Cerebellar cortex (tissue), 1 donor: Measurements from ENCODE around the gene OR1J1.

Experiments
- DNase-seq: peaks from one replicate; pipeline ENCODE4 v3.0.0-alpha.2; 2015; ENCODE audit warnings: low spot score

OR1J1 gene

GRCh38 chr9:122477826-122478225, at the start of gene OR1J1:
OR1J1 (minus strand) TSS chr9:122477926; CDS start chr9:122477926, 0 bp downstream.
- no peak for DNase-seq

GRCh38 chr9:122527193-122527592, 49.5 kb upstream of the OR1J1 start, which contains the start of gene OR1N1:
OR1N1 (minus strand) TSS chr9:122527293; CDS start chr9:122527293, 0 bp downstream.
- DNase-seq: no peak

- no peak for DNase-seq
These were observed 48.9 kb upstream of the OR1J1 start for GRCh38 chr9:122526602-122527001.

GRCh38 chr9:122519376-122519775, 41.6 kb upstream of the OR1J1 start:
- peak; percentile 61 for DNase-seq

GRCh38 chr9:122518841-122519240, 41.1 kb upstream of the OR1J1 start, which contains the start of gene OR1J4:
OR1J4 (plus strand) TSS chr9:122519141; CDS start chr9:122519141, 0 bp downstream.
- DNase-seq: no peak

- peak; percentile 83 for DNase-seq
These were observed 40.5 kb upstream of the OR1J1 start for GRCh38 chr9:122518226-122518625.

- no peak for DNase-seq
These were observed 32.8 kb upstream of the OR1J1 start, which contains the start of gene OR1J2 for GRCh38 chr9:122510502-122510901. OR1J2 (plus strand) TSS chr9:122510802; CDS start chr9:122510802, 0 bp downstream.

- DNase-seq: no peak
These were observed 29.2 kb upstream of the OR1J1 start for GRCh38 chr9:122506964-122507363.

- DNase-seq: peak; percentile 9
These were observed 21.2 kb upstream of the OR1J1 start for GRCh38 chr9:122498883-122499288.

- DNase-seq: no peak
These were observed 1.3 kb upstream of the OR1J1 start for GRCh38 chr9:122479062-122479461.

GRCh38 chr9:122477346-122477745, 380 bp downstream of the OR1J1 start:
- DNase-seq: no peak

GRCh38 chr9:122475717-122476116, 2.0 kb downstream of the OR1J1 start:
- DNase-seq: no peak

- DNase-seq: no peak
These were observed 3.2 kb downstream of the OR1J1 start for GRCh38 chr9:122474561-122474960.

GRCh38 chr9:122468735-122469134, 9.0 kb downstream of the OR1J1 start:
- DNase-seq: no peak

GRCh38 chr9:122466456-122466855, 11.3 kb downstream of the OR1J1 start:
- DNase-seq: no peak

GRCh38 chr9:122464633-122465567, 12.8 kb downstream of the OR1J1 start:
- peak; percentile 85 for DNase-seq

GRCh38 chr9:122463828-122464632, 13.7 kb downstream of the OR1J1 start:
- DNase-seq: no peak

GRCh38 chr9:122457787-122458186, 19.9 kb downstream of the OR1J1 start:
- no peak for DNase-seq

GRCh38 chr9:122456123-122456522, 21.6 kb downstream of the OR1J1 start:
- DNase-seq: no peak

GRCh38 chr9:122453677-122454135, 24.0 kb downstream of the OR1J1 start:
- DNase-seq: no peak

GRCh38 chr9:122446819-122447484, 30.8 kb downstream of the OR1J1 start:
- DNase-seq: no peak
